Spinal cord (tissue), 10 donors: ENCODE measurements around the gene RABEP1. TPM values are rescaled to one million over a fixed set of nuclear protein-coding genes. Genes with fewer than 3 reads are reported as not detected.

ENCODE experiments used
- DNase-seq, 6 donors: peaks; one replicate each; pipeline versions ENCODE4 v3.0.0 to v3.0.0-alpha.2; 2013 to 2015; ENCODE audit warnings: low spot score in 6 of 6, low read depth in 4 of 6
- H3K27ac ChIP-seq: one replicate; pipeline ENCODE4 v1.5.1; 2013; ENCODE audit warnings: low read depth, low read length, control low read depth
- H3K27me3 ChIP-seq: one replicate; pipeline ENCODE4 v1.6.1; 2013; ENCODE audit warnings: low read length; ENCODE audit not compliant: control insufficient read depth, insufficient read depth
- H3K36me3 ChIP-seq: one replicate; pipeline ENCODE4 v1.6.1; 2013; ENCODE audit warnings: low read length; ENCODE audit not compliant: control insufficient read depth, insufficient read depth
- H3K4me1 ChIP-seq: one replicate; pipeline ENCODE4 v1.6.1; 2013; ENCODE audit warnings: low read length; ENCODE audit not compliant: control insufficient read depth, insufficient read depth
- H3K4me3 ChIP-seq: one replicate; pipeline ENCODE4 v1.5.1; 2013; ENCODE audit warnings: low read depth, low read length, control low read depth
- H3K9me3 ChIP-seq: one replicate; pipeline ENCODE4 v1.6.1; 2013; ENCODE audit warnings: low read length; ENCODE audit not compliant: control insufficient read depth, insufficient read depth
- WGBS: methylation state at CpG from one replicate; pipeline ENCODE4 v1.1.5; 2013; ENCODE audit warnings: missing lambda C conversion rate; ENCODE audit not compliant: insufficient coverage; 5-methylcytosine and 5-hydroxymethylcytosine counted together
- polyA plus RNA-seq, 2 donors: library from polyadenylated mRNA; unstranded; fragments of 120-200 nt; gene quantifications; one replicate each; pipeline ENCODE4 v1.2.1, GENCODE V29; 2013; ENCODE audit not compliant: insufficient read length in 2 of 2
- total RNA-seq, 2 donors: library from RNA; depleted of rRNA in 1 of 2; stranded (reverse); fragments of 120-200 nt in 1 of 2; fragments of >200 nt in 1 of 2; gene quantifications; one replicate each; pipeline versions ENCODE4 v1.2.3 to v1.2.4, GENCODE V29; 2013 to 2014
- donor health status: healthy.

Gene RABEP1
- total and polyA plus RNA-seq, 4 donors: 72.0 to 105 (median 87.3) TPM

- no CpG with 5 or more reads among the region's 2 CpGs for WGBS
- DNase-seq: no peak
- H3K4me3 ChIP-seq: no peak overlapping the region
- no peaks in the 10 kb centered on the region for H3K36me3 ChIP-seq
- H3K4me1 ChIP-seq: no peaks in the 10 kb centered on the region
- no peaks in the 10 kb centered on the region for H3K9me3 ChIP-seq
- H3K27me3 ChIP-seq: no peaks in the 10 kb centered on the region
- H3K27ac ChIP-seq: no peak overlapping the region
Observed at GRCh38 chr17:5297245-5297644, 15.2 kb downstream of the RABEP1 start.

- H3K9me3 ChIP-seq: no peaks in the 10 kb centered on the region
- no peak for DNase-seq
- no peaks in the 10 kb centered on the region for H3K4me1 ChIP-seq
- H3K4me3 ChIP-seq: no peak overlapping the region
- no CpG with 5 or more reads among the region's 4 CpGs for WGBS
- H3K27ac ChIP-seq: no peak overlapping the region
- no peaks in the 10 kb centered on the region for H3K36me3 ChIP-seq
- no peaks in the 10 kb centered on the region for H3K27me3 ChIP-seq
Observed at GRCh38 chr17:5299383-5299782, 17.3 kb downstream of the RABEP1 start.

DNA sequence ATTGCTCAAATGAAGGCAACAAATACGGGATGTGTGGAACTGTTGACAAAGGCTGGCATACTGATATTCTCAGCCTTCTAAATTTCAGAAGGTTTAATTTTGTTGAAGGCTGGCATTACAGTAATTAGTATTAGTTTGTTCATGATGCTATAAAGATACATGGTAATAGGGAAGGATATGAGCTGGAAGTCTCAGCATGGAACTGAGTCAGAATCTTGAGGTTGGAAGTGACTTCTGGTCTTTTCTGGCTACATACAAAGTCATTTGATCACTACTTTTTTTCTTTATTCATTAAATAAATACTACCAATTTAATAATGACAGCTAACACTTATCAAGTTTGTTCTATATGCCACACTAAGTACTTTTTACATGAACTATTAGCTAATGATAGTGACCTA is 22.6 kb downstream of the RABEP1 start:
- Histone ChIP-seq H3K27me3 (no peaks in the 10 kb centered on the region), H3K9me3 (no peaks in the 10 kb centered on the region), H3K4me1 (no peaks in the 10 kb centered on the region), H3K27ac (no peak overlapping the region), H3K36me3 (peaks cover 5% of the 10 kb centered on the region), H3K4me3 (no peak overlapping the region)
- no peak for DNase-seq
- WGBS: no CpG with 5 or more reads among the region's 1 CpG

- no peaks in the 10 kb centered on the region for H3K27me3 ChIP-seq
- H3K27ac ChIP-seq: no peak overlapping the region
- H3K4me1 ChIP-seq: no peaks in the 10 kb centered on the region
- no peak for DNase-seq
- H3K9me3 ChIP-seq: no peaks in the 10 kb centered on the region
- H3K36me3 ChIP-seq: peaks cover 14% of the 10 kb centered on the region
- no peak overlapping the region for H3K4me3 ChIP-seq
Observed at GRCh38 chr17:5309851-5310250, 27.8 kb downstream of the RABEP1 start.

GRCh38 chr17:5325851-5326250 is 43.8 kb downstream of the RABEP1 start:
- no peaks in the 10 kb centered on the region for H3K36me3 ChIP-seq
- 100% methylated on average over 1 of the region's 4 CpGs for WGBS
- no peaks in the 10 kb centered on the region for H3K27me3 ChIP-seq
- H3K4me3 ChIP-seq: no peak overlapping the region
- no peak for DNase-seq
- H3K27ac ChIP-seq: peak overlapping the region; percentile 42
- no peaks in the 10 kb centered on the region for H3K4me1 ChIP-seq
- H3K9me3 ChIP-seq: no peaks in the 10 kb centered on the region

GRCh38 chr17:5329784-5330557 is 47.9 kb downstream of the RABEP1 start:
- Histone ChIP-seq H3K27ac (no peak overlapping the region), H3K4me3 (no peak overlapping the region), H3K9me3 (no peaks in the 10 kb centered on the region), H3K4me1 (no peaks in the 10 kb centered on the region), H3K36me3 (peaks cover 11% of the 10 kb centered on the region), H3K27me3 (no peaks in the 10 kb centered on the region)
- DNase-seq: no peak
- WGBS: 100% methylated on average over 1 of the region's 2 CpGs

- no CpG with 5 or more reads among the region's 2 CpGs for WGBS
- Histone ChIP-seq H3K27me3 (no peaks in the 10 kb centered on the region), H3K36me3 (peaks cover 11% of the 10 kb centered on the region), H3K9me3 (no peaks in the 10 kb centered on the region), H3K4me3 (no peak overlapping the region), H3K27ac (no peak overlapping the region), H3K4me1 (no peaks in the 10 kb centered on the region)
- no peak for DNase-seq
Observed at GRCh38 chr17:5330981-5331380, 48.9 kb downstream of the RABEP1 start.

GRCh38 chr17:5331506-5331905 is 49.4 kb downstream of the RABEP1 start:
- peaks cover 11% of the 10 kb centered on the region for H3K36me3 ChIP-seq
- H3K4me1 ChIP-seq: no peaks in the 10 kb centered on the region
- no peak for DNase-seq
- no peaks in the 10 kb centered on the region for H3K27me3 ChIP-seq
- H3K4me3 ChIP-seq: no peak overlapping the region
- no peaks in the 10 kb centered on the region for H3K9me3 ChIP-seq
- no CpG with 5 or more reads among the region's 4 CpGs for WGBS
- H3K27ac ChIP-seq: no peak overlapping the region

DNA sequence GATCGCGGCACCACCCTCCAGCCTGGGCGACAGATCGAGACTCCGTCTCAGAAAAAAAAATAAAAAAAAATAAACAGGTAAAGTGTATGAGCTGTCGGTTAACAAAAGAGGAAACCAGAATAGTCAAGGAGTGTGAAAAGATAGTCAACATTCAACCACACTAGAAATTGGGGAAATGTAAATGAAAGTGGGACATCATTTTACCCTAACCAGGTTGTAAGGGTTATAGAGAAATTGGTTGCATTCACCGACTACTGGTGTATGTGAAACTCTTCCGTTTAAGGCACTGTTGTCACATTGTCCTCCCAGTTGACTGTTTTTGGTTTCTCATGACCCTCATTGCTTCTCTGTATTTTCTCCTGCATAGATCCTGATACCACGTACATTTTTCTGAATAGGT is 62.8 kb downstream of the RABEP1 start:
- 93% methylated on average over 2 of the region's 9 CpGs for WGBS
- H3K4me1 ChIP-seq: no peaks in the 10 kb centered on the region
- H3K27ac ChIP-seq: no peak overlapping the region
- DNase-seq: no peak
- H3K36me3 ChIP-seq: peaks cover 29% of the 10 kb centered on the region
- no peaks in the 10 kb centered on the region for H3K9me3 ChIP-seq
- no peak overlapping the region for H3K4me3 ChIP-seq
- H3K27me3 ChIP-seq: no peaks in the 10 kb centered on the region

- Histone ChIP-seq H3K4me3 (no peak overlapping the region), H3K27me3 (no peaks in the 10 kb centered on the region), H3K36me3 (peaks cover 50% of the 10 kb centered on the region), H3K9me3 (no peaks in the 10 kb centered on the region), H3K4me1 (no peaks in the 10 kb centered on the region), H3K27ac (no peak overlapping the region)
- WGBS: 94% methylated on average over 2 of the region's 4 CpGs
- no peak for DNase-seq
Observed at GRCh38 chr17:5352681-5353289, 70.7 kb downstream of the RABEP1 start.
